SU-DHL-6 (cell line): ENCODE measurements around the gene ABCB4.
A peak's percentile ranks its signal among the peaks of the same experiment; 100 is the strongest.

Experiments used
- H2AFZ ChIP-seq: fragments of 200-600 bp; sonication (generic); 2 replicates; pipeline ENCODE4 v1.6.1; 2014; ENCODE audit warnings: low read depth, mild to moderate bottlenecking, moderate library complexity, mixed read lengths, antibody characterized with exemption, low read length; ENCODE audit not compliant: severe bottlenecking
- H3F3A ChIP-seq: fragments of 200-600 bp; shearing (Covaris generic); 2 replicates; pipeline ENCODE4 v1.6.0; 2016; ENCODE audit warnings: antibody characterized with exemption, mild to moderate bottlenecking; ENCODE audit not compliant: insufficient read depth
- H3K27ac ChIP-seq: fragments of 200-600 bp; sonication (generic); 2 replicates; pipeline ENCODE4 v1.5.1; 2016; ENCODE audit warnings: low read depth, mild to moderate bottlenecking, low read length, moderate library complexity, mixed read lengths
- H3K27me3 ChIP-seq: fragments of 200-600 bp; sonication (generic), shearing (Covaris generic); 2 replicates; pipeline ENCODE4 v1.6.0; 2014; ENCODE audit warnings: mild to moderate bottlenecking, low read length
- H3K36me3 ChIP-seq: fragments of 200-600 bp; sonication (generic); 2 replicates; pipeline ENCODE4 v1.6.1; 2014; ENCODE audit warnings: mild to moderate bottlenecking, low read length, mixed read lengths
- H3K4me2 ChIP-seq: fragments of 300-600, 200-600 bp; shearing (Covaris generic), sonication (generic); 2 replicates; pipeline ENCODE4 v1.6.0; 2014; ENCODE audit warnings: low read length, low read depth, mild to moderate bottlenecking; ENCODE audit not compliant: poor library complexity, severe bottlenecking
- H3K4me3 ChIP-seq: fragments of 200-600 bp; sonication (generic); 2 replicates; pipeline ENCODE4 v1.5.1; 2014; ENCODE audit warnings: antibody characterized with exemption, low read length, mild to moderate bottlenecking, mixed read lengths; ENCODE audit not compliant: insufficient read depth, poor library complexity, severe bottlenecking
- H3K79me2 ChIP-seq: fragments of 200-600 bp; sonication (generic); 2 replicates; pipeline ENCODE4 v1.6.1; 2014; ENCODE audit warnings: mild to moderate bottlenecking, low read length, moderate library complexity; ENCODE audit not compliant: insufficient read depth
- H3K9ac ChIP-seq: fragments of 200-600 bp; sonication (generic); 2 replicates; pipeline ENCODE4 v1.7.0; 2014; ENCODE audit warnings: mild to moderate bottlenecking, low read length
- H3K9me2 ChIP-seq: fragments of 200-600 bp; sonication (generic); replicated peaks from 2 replicates; pipeline ENCODE4 v1.6.1; 2014; ENCODE audit warnings: low read length; ENCODE audit not compliant: insufficient read depth
- H3K9me3 ChIP-seq: fragments of 200-600 bp; sonication (generic); 2 replicates; pipeline ENCODE4 v1.6.1; 2014; ENCODE audit warnings: low read length, mixed read lengths; ENCODE audit not compliant: insufficient read depth
- H4K20me1 ChIP-seq: fragments of 200-600 bp; sonication (generic); 2 replicates; pipeline ENCODE4 v1.6.1; 2014; ENCODE audit warnings: low read depth, mild to moderate bottlenecking, antibody characterized with exemption, low read length, moderate library complexity, mixed read lengths
- EZH2phosphoT487 ChIP-seq: fragments of 200-600 bp; sonication (generic), shearing (Covaris generic); conservative IDR thresholded peaks from 2 replicates; pipeline ENCODE4 v1.6.1; 2018; ENCODE audit warnings: mild to moderate bottlenecking, antibody characterized with exemption, low read length, moderate library complexity, mixed read lengths
- TF ChIP-seq, protein P1 (sequence below): fragments of 200-600 bp; sonication (generic); IDR thresholded peaks from one replicate; pipeline ENCODE4 v1.5.1; 2017; ENCODE audit warnings: antibody characterized with exemption, mild to moderate bottlenecking, low read length, moderate library complexity; ENCODE audit not compliant: insufficient read depth, poor library complexity, severe bottlenecking

ABCB4 gene

DNA sequence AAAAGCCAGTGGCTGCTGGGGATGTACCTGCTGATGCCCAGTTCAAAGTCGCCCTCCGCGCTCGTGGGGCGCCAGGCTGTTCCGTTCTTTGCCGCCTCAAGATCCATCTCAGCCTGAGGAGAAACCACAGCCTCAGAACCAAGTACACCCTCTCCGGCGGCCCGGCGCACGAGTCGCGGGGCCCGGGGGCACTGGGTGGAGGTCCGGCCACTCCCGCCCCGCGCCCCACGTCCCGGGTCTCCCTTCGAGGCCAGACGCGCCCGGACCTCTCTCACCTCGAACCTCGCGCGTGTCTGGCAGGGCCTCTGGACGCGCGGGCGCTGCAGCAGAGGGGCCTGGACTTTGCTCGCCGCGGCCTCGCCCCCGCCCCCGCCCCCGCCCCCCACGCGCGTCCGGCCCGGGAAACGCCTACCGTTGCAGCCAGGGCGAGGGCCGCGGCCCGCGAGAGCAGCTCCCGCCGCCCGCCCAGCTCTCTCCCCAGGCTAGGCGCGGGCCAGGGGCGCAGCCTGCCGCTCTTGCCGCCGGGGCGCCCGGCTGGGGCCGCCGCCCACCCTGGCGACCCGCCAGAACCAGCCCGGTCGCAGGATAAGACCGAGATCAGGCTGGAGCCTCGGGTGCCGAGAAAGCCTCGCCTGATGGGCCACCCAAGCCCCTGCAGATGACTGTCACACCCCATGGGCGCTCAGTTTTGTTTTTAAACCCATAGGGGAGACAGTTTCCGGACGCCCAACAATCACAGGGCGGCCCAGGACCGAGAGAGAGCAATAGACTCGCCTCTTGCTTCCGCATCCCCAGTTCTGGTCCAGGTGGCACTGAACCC is at the start of gene ABCB4:
Gene ABCB4 (minus strand): TSS at position 322 of the 820 bp plus-strand sequence. CDS start 215 bp downstream, at position 107.
- Histone ChIP-seq H3K9ac (no peak within 1 kb of the TSS), H3K4me3 (no peak within 1 kb of the TSS), H3K4me2 (peak within 1 kb of the TSS; percentile 3), H3K9me3 (no peaks in the 10 kb centered on the region), H3K27me3 (no peaks in the 10 kb centered on the region), H2AFZ (peak within 1 kb of the TSS; percentile 14), H4K20me1 (no peaks in the 10 kb centered on the region), H3K36me3 (no peaks in the 10 kb centered on the region), H3K9me2 (no peaks in the 10 kb centered on the region), H3K27ac (no peak within 1 kb of the TSS), H3K79me2 (no peaks in the 10 kb centered on the region), H3F3A (no peaks in the 10 kb centered on the region)
- TF ChIP-seq, protein P1, sequence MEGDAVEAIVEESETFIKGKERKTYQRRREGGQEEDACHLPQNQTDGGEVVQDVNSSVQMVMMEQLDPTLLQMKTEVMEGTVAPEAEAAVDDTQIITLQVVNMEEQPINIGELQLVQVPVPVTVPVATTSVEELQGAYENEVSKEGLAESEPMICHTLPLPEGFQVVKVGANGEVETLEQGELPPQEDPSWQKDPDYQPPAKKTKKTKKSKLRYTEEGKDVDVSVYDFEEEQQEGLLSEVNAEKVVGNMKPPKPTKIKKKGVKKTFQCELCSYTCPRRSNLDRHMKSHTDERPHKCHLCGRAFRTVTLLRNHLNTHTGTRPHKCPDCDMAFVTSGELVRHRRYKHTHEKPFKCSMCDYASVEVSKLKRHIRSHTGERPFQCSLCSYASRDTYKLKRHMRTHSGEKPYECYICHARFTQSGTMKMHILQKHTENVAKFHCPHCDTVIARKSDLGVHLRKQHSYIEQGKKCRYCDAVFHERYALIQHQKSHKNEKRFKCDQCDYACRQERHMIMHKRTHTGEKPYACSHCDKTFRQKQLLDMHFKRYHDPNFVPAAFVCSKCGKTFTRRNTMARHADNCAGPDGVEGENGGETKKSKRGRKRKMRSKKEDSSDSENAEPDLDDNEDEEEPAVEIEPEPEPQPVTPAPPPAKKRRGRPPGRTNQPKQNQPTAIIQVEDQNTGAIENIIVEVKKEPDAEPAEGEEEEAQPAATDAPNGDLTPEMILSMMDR = no peak
- no peak for TF ChIP-seq EZH2phosphoT487

DNA sequence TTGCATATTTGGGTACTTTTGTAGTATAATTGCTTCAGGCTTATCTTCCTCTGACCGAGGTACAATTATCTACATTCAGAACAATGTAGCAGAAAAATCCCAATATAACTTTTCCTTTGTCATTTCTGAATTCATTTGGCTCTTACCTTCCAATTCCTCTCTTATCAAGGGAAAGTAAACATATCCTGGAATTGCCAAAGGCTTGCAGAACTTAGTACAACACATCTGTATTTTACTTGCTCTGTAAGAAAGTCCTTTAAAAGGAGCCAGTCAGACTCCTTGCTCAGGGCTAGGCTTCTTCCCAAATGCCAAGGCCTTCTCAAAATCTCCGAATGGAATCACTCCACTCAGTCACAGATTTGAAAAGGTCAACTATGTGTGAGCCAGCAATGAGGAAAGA is 43.3 kb upstream of the ABCB4 start:
- Histone ChIP-seq H3K9ac (no peak overlapping the region), H2AFZ (no peak overlapping the region), H3K9me3 (no peaks in the 10 kb centered on the region), H3K4me3 (no peak overlapping the region), H3F3A (no peaks in the 10 kb centered on the region), H3K27me3 (no peaks in the 10 kb centered on the region), H3K79me2 (no peaks in the 10 kb centered on the region), H3K4me2 (no peak overlapping the region), H3K27ac (no peak overlapping the region), H3K9me2 (no peaks in the 10 kb centered on the region), H4K20me1 (no peaks in the 10 kb centered on the region), H3K36me3 (no peaks in the 10 kb centered on the region)
- TF ChIP-seq, protein P1 = no peak

GRCh38 chr7:87517891-87518290 is 42.4 kb upstream of the ABCB4 start:
- Histone ChIP-seq H3K27ac (no peak overlapping the region), H3K9ac (no peak overlapping the region), H3K4me3 (no peak overlapping the region), H2AFZ (no peak overlapping the region), H3K4me2 (no peak overlapping the region), H3K79me2 (no peaks in the 10 kb centered on the region), H3K9me3 (no peaks in the 10 kb centered on the region), H3K9me2 (no peaks in the 10 kb centered on the region), H3F3A (no peaks in the 10 kb centered on the region), H3K27me3 (no peaks in the 10 kb centered on the region), H4K20me1 (no peaks in the 10 kb centered on the region), H3K36me3 (no peaks in the 10 kb centered on the region)
- TF ChIP-seq, protein P1 = no peak
- TF ChIP-seq EZH2phosphoT487 = no peak
